Activated naive CD4-positive, alpha-beta T cell (primary cell): Measurements from ENCODE around the gene ERI2.
"Not testable (repeated sequence)": the region's sequence is repeated elsewhere in the genome, so short reads cannot be mapped to it uniquely, and the experiment has no call there.

Experiments used
- DNase-seq, 4 experiments: peaks; one replicate each; lab custom pipeline; 2025; lab: John Stamatoyannopoulos, UW

Gene ERI2

DNA sequence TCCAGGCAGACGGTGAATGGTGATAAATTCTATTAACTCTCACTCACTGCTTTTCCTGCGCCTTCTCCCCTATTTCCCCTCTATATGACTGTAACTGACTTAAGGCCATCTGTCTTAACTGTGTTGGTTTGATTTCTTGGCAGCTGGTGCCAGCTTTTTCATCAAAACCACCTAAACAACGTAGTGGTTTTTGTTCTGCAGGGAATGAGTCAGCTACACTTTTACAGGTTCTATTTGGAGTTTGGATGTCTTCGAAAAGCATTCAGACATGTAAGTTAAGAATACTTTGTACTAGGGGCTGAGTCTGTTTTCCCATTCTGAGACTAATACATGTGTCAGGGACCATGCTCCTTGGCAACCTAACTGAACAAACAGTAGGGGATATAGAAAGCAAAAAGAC lies 8.5 kb upstream of the ERI2 start:
- DNase-seq, result no peak

- no peak for DNase-seq
Measured at GRCh38 chr16:20812510-20812909, 6.2 kb upstream of the ERI2 start.

DNA sequence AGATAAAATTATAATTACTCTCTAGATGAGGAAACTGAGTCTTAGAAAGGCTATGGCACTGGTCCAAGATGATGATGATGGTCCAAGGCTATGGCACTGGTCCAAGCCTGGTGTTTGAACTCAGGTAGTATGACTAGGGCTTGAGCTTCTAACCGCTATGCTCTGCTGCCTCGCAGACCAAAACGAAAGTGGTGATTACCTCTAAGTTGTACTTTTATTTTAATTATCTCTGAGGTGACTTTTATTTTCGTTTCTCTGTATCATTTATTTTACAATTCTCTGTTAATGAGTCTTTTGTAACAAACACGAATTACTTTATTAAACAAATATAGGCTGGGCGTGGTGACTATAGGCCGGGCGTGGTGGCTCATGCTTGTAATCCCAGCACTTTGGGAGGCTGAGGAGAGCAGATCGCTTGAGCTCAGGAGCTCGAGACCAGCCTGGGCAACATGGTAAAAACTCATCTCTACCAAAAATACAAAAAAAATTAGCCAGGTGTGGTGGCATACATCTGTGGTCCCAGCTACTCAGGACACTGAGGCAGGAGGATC lies 5.7 kb upstream of the ERI2 start:
- no peak for DNase-seq

DNA sequence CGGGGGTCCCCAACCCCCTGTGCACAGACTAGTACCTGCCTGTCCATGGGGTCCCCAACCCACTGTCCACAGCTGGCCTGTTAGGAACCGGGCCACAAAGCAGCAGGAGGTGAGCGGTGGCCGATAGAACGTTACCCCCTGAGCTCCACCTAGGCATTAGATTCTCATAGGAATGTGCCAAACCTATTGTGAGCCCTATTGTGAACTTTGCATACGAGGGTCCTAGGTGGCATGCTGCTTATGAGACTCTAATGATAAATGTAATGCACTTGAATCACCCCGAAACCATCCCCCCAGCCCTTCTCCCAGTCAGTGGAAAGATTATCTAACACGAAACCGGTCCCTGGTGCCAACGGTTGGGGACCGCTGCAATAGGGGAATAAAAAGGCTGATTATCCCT lies 1.6 kb upstream of the ERI2 start:
- no peak for DNase-seq

DNA sequence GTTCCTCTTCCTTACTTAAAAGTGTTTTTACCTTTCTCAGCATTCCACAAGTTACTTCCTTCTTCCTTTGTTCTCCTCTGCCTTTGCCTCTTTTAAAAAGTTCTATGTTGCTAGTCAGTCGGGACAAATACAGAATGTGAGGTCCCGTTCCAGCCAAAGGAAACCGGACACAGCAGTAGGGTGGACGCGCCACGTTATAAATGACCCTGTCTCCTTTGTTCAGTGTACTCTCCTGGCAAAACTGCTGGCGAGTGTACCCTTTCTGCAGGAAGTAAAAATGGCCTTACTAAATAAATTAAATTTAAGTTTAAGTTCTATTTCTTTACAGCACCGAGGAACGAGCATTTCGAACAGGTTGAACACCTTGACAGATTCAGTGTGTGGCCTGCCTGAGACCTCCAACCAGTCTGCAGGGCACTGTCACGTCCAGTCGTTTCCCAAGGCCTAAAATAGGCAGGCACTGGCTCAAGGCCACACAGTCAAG lies 546 bp downstream of the ERI2 start:
- not testable (repeated sequence) for DNase-seq

DNA sequence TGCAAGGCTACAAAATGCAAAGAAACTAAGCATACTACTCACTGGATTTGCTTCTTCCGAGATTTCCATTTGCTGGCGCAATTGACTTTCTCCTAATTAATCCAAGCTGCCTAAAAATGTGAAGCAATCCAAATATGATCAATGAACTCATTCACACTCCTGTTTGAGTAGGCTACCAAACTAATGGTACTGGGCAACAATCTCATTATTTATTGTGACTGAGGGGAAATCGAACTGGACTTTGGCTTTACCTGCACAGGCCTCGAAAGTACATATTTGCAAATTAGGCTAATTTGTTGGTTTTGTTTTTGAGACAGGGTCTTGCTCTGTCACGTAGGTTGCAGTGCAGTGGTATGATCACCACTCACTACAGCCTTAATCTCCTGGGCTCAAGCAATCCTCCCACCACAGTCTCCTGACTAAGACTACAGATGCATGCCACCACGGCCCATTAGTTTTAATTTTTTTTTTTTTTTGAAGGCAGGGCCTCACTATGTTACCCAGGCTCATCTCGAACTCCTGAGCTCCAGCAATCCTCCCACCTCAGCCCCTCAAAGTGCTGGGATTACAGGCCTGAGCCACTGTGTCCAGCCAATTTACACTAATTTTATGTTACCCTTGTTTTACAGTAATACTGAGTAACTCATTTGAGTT lies 2.6 kb downstream of the ERI2 start:
- no peak for DNase-seq

- no peak for DNase-seq
Measured at GRCh38 chr16:20803192-20803560, 3.1 kb downstream of the ERI2 start.

- no peak for DNase-seq
Measured at GRCh38 chr16:20801278-20801677, 5.0 kb downstream of the ERI2 start.

DNA sequence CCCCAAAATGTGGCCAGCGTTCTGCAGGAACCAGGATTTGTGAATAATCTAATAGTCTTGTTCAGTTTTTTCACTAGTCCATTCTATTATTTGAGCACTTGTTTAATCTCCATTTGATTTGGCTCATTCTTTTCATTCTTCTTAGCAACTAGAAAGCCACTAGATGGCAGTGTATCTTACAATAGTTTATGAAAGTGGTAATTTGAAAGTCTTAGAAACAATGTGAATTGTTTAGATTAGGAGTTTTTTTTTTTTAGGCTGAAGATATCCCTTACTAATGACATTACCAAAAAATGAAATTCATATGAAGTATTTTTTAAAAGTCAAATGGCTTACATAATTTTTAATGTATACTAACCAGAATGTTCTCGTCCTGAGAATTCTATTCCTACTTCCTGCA lies 6.7 kb downstream of the ERI2 start:
- DNase-seq, result no peak

DNA sequence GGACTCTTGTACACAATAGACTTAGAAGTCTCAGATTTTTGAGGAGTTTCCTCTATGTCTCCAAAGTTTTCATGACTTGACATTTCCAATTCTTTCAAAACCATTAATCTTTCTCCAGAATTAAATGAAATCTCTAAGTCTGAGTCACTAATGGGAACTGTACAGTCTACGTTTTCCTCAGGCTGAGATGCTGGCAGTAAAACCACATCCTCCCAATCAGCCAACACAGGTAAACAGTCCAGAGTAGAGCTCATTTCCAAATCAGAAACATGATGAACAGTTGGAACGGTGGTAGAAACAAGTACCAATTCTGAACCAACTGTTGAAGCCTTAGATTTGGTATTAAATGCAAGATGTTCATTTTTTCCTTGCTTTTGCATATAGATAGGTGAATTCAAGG lies 7.9 kb downstream of the ERI2 start:
- DNase-seq, result no peak

GRCh38 chr16:20791923-20792612 lies 14.2 kb downstream of the ERI2 start:
- no peak for DNase-seq

DNA sequence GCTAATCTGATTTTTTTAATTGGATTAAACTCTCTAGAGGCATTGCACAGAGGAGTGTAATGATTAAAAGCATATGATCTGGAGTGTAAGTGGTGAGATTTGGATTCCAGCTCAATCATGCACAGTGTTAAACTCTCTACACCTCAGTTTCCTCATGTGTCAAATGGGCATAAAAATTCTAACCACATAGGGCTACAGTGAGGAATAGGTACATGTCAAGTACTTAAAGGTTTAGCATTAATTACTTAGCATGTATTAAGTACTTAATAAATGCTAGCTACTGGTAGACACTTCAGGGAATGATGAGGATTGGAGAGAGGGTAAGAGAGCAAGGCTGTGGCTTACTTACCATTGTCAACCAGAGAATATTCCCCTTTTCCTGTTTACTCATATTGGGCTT lies 17.1 kb downstream of the ERI2 start:
- no peak for DNase-seq

DNA sequence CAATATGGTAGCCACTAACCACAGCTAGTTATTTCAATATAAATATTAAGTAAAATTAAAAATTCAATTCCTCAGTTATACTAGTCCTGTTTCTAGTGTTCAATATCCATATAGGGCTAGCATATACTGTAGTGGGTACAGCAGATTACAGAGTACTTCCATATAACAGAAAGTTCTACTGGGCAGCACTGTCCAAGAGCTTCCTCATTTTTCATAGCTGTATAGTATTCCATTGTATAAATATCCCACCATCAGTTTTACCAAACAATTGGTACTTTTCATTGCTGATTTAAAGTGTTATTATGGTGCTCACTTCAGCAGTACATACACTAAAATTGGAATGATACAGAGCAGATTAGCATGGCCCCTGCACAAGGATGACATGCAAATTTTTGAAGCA lies 22.1 kb downstream of the ERI2 start:
- DNase-seq, result no peak

- DNase-seq, result no peak
Measured at GRCh38 chr16:20782470-20782869, 23.8 kb downstream of the ERI2 start.

DNA sequence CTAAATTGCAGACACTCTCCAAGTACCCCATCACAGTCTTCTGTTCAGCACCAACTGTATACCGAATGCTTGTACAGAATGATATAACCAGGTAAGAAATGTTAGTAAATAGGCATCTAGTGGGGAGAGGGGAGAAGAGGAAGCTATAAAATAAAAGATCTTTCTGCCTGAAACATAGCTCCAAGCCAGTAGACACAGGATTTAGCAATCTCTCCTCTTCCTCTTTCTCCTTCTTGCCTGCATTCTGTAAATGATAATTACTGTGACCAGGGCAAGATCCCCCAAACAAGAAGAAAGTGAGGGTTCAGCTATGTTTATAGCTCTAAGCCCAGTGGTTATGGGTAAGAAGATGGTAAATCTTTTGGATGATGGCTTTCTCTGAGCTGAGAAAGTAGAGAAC lies 24.6 kb downstream of the ERI2 start:
- DNase-seq, result no peak

DNA sequence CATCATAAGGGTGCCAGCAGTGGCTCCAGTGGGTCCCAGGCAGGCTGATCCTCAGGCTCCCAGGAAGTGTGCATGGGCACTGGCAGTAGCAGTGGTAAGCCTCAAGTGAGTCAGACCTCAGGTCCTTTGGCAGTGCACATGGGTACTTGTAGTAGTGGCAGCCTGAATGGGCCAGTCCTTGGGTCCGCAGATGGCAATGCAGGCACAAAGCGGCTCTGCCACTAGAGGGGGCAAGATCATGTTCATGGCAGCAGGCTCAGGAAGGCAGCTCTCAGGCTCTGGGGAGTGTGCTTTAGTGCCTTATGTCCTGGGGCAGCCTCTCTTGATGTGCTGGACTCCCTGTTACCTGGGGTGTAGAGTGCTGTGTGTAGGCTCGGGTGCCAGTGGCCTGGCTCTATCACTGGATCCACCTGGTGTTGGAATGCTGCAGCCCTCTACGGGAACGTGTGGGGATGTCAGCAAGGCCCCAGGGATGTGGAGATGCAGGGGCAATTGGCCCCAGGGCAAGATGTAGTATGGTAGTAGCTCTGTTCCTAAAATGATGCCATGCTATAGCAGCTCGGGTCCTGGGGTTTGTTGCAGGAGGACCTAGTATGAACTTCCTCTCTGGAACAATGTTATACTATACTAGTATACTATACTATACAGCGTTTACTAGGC lies 31.4 kb downstream of the ERI2 start:
- peak in 2 of 4 experiments; percentile 32 to 37 for DNase-seq

- no peak for DNase-seq
Measured at GRCh38 chr16:20773679-20774078, 32.6 kb downstream of the ERI2 start.

GRCh38 chr16:20768818-20769217 lies 37.5 kb downstream of the ERI2 start:
- DNase-seq, result no peak

DNA sequence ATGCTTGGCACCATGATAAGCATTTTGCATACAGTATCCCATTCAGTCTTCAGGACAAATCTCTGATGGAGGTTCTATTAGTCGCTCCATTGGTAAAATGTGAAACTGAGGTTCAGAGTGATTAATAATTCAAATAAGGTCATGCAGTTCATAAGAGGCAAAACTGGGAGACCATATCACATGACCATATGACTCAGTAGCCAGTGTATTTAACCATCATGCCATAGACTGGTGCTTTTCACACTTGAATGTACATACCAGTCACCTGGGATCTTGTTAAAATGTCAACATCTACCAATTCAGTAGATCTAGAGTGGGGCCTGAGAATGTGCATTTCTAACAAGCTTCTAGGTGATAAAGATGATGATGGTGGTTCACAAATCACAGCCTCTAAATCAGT lies 38.2 kb downstream of the ERI2 start:
- no peak for DNase-seq

DNA sequence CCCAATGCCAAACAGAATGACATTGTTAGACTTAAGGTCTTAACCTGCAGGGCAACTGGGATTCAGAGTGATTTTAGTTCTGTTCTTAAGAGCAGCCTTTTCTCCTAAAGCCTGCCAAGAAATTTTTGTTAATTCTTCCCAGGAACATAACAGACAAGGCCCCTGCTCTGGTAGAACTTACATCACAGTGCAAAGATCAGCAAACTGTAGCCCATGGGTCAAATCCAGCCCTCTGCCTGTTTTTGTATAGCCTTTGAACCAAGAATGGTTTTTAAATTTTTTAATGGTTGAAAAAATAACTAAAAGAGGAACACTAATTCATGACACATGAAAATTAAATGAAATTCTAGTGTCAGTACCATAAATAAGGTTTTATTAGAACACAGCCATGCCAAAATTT lies 38.7 kb downstream of the ERI2 start:
- DNase-seq, result no peak

GRCh38 chr16:20766294-20766693 lies 40.0 kb downstream of the ERI2 start:
- no peak for DNase-seq

DNA sequence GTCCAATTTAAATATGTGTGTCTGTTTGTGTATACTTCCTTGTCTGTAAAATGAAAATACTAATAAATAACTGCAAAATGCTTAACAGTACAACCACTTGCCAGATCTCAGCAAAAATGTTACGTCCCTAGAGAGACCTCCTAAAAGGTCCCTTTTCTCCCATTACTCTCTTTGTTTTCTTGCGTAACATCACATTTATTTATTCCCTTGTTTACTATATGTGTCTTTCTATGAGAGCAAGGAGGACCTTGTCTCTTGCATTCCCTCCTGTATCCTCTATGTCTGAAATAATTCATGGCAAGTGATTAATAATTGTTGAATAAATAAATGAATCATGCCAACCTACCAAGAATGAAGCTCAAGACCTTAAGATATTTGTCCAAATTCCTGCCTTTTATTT lies 40.5 kb downstream of the ERI2 start:
- DNase-seq, result no peak

GRCh38 chr16:20764448-20764847 lies 41.8 kb downstream of the ERI2 start:
- DNase-seq, result not testable (repeated sequence)
